ENCODE results near the gene CYTH4.

CYTH4 gene

GRCh38 chr22:37291559-37292298, 9.4 kb downstream of the CYTH4 start:
- no peak for DNase-seq (ENCODE audit: low read depth)

GRCh38 chr22:37292641-37293040, 10.3 kb downstream of the CYTH4 start:
- no peak for DNase-seq (ENCODE audit: low read depth)

- no peak for DNase-seq (ENCODE audit: low read depth)
Observed at GRCh38 chr22:37293172-37293571, 10.9 kb downstream of the CYTH4 start.

- DNase-seq (ENCODE audit: low read depth): no peak
Observed at GRCh38 chr22:37294747-37295146, 12.4 kb downstream of the CYTH4 start.

- DNase-seq (ENCODE audit: low read depth): no peak
Observed at GRCh38 chr22:37295213-37295886, 13.0 kb downstream of the CYTH4 start.

GRCh38 chr22:37295946-37296345, 13.6 kb downstream of the CYTH4 start:
- no peak for DNase-seq (ENCODE audit: low read depth)

GRCh38 chr22:37298748-37299495, 16.6 kb downstream of the CYTH4 start:
- DNase-seq (ENCODE audit: low read depth): no peak

- no peak for DNase-seq (ENCODE audit: low read depth)
Observed at GRCh38 chr22:37299969-37300509, 17.7 kb downstream of the CYTH4 start.

- no peak for DNase-seq (ENCODE audit: low read depth)
Observed at GRCh38 chr22:37300551-37301017, 18.3 kb downstream of the CYTH4 start.

GRCh38 chr22:37301144-37301830, 19.0 kb downstream of the CYTH4 start:
- DNase-seq (ENCODE audit: low read depth): no peak

- no peak for DNase-seq (ENCODE audit: low read depth)
Observed at GRCh38 chr22:37302674-37303555, 20.6 kb downstream of the CYTH4 start.

GRCh38 chr22:37303821-37304274, 21.5 kb downstream of the CYTH4 start:
- peak; percentile 50 for DNase-seq (ENCODE audit: low read depth)

- DNase-seq (ENCODE audit: low read depth): no peak
Observed at GRCh38 chr22:37304595-37305343, 22.5 kb downstream of the CYTH4 start.

- DNase-seq (ENCODE audit: low read depth): no peak
Observed at GRCh38 chr22:37305887-37306286, 23.6 kb downstream of the CYTH4 start.

GRCh38 chr22:37306494-37306829, 24.2 kb downstream of the CYTH4 start:
- DNase-seq (ENCODE audit: low read depth): no peak

- no peak for DNase-seq (ENCODE audit: low read depth)
Observed at GRCh38 chr22:37308385-37309200, 26.3 kb downstream of the CYTH4 start.

GRCh38 chr22:37309211-37310074, 27.1 kb downstream of the CYTH4 start:
- no peak for DNase-seq (ENCODE audit: low read depth)

GRCh38 chr22:37310075-37310606, 27.8 kb downstream of the CYTH4 start:
- DNase-seq (ENCODE audit: low read depth): no peak

Data from HS-27A (cell line).